GM21737 (cell line): ENCODE data around the gene KCNH2.

Experiments used
- ATAC-seq: cut with Tn5 transposase; IDR thresholded peaks from one replicate; pipeline ENCODE4 v1.9.1; 2021; ENCODE audit warnings: mild to moderate bottlenecking, moderate library complexity; ENCODE audit not compliant: unreplicated experiment

Gene KCNH2

GRCh38 chr7:150996376-150997074, 18.4 kb upstream of the KCNH2 start:
- ATAC-seq = no peak

- no peak for ATAC-seq
Measured at GRCh38 chr7:150994838-150995510, 16.9 kb upstream of the KCNH2 start.

DNA sequence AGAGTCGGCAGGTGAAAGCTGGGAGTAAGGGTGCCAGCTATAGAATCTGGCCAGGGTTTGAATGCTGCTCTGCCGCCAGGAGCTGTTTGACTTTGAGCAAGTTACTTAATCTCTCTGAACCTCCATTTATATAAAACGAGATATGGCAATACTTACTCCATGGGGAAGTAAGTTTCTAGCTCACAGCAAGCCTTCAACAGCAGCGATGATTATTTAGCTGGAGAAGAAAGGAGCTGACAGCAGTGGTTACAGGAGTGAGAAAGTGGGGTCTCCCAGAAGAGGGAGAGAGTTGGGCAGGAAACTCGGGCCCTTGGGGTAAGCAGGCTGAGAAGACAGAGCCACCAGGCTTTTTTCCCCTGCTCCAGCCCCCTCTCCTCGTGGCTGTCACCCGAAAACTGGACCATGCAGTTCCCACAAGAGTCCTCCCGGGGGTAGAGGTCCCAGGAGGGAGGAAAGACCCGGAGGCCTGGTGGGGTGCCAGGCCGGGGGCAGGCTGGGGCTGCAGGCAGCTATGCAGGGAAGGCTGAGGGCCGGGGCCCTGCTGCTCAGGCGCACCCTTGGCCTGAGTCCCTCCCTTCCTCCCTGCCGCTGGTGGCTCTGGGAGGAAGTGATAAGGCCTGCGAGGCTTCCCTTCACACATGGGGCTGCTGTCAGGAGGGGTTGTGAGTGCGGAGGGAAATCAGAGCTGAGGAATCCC, 16.2 kb upstream of the KCNH2 start:
- ATAC-seq = no peak

GRCh38 chr7:150993511-150993910, 15.4 kb upstream of the KCNH2 start:
- no peak for ATAC-seq

- ATAC-seq = no peak
Measured at GRCh38 chr7:150992833-150993302, 14.7 kb upstream of the KCNH2 start.

DNA sequence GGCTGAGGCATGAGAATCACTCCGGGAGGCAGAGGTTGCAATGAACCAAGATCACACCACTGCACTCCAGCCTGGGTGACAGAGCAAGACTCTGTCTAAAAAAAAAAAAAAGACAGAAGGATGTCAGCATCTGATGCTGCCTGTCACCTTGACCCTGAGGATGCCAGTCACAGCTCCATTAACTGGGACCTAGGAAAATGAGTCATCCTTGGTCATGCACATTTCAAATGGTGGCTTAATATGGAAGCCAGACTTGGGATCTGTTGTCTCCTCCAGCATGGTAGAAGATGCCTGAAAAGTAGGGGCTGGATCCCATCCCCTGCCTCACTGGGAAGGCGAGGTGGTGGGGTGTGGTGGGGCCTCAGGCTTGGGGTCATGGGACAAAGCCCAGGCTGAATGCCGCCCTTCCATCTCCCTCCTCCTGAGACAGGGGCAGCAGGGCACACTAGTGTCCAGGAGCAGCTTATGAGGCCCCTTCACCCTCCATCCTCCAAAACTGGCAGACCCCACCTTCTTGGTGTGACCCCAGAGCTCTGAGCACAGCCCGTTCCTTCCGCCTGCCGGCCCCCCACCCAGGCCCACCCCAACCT, 14.0 kb upstream of the KCNH2 start:
- no peak for ATAC-seq

- ATAC-seq = no peak
Measured at GRCh38 chr7:150990416-150991186, 12.5 kb upstream of the KCNH2 start, which contains the start of gene NOS3. Gene NOS3, plus strand, starts transcription at chr7:150991017. Its CDS starts 2,787 bp downstream, at chr7:150993804.

- no peak for ATAC-seq
Measured at GRCh38 chr7:150989456-150989855, 11.3 kb upstream of the KCNH2 start.

DNA sequence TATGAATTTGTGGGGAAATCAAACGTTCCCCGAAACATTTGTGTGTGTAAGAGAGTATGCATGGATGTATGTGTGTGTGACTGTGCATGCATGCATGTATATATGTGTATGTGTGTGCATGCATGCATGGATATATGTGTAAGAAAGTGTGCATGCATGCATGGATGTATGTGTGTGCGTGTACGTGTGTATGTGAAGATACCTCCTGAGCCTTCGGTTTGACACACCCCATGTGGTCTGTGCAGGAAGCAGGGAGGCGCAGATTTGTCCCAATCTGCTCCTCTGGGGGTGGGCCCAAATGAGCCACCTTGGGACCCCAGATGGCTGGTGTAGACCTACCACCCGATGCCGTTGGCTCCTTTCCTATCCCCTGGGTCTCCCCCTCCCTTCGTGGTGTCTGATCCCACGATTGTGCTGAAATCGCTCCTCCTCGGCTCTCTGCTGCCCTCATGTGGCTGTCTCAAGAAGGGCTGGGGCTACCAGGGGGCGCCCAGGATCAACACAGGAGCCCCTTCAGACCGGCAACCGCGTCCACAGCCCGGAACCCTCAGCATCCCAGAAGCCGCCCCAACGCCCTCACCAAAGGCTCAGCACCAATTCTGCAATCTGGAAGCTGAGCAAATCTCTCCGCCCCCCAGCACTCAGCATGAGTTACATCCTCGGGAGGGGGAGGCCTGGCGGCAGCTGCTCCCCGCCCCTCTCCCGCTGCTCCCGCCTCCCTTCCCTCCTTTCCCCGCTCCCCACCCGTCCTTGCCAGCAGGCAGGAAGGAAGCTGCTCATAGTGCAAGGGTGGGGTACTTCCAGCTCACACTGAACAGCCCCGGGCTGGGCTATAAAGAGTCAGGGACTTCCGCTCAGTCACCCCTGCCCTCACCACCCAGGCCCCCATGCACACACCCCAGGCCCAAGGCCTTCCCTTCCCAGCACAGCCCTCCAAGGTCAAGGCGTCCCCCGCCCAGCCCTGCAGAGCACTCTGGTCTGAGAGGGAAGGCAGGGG, 10.4 kb upstream of the KCNH2 start:
- no peak for ATAC-seq

DNA sequence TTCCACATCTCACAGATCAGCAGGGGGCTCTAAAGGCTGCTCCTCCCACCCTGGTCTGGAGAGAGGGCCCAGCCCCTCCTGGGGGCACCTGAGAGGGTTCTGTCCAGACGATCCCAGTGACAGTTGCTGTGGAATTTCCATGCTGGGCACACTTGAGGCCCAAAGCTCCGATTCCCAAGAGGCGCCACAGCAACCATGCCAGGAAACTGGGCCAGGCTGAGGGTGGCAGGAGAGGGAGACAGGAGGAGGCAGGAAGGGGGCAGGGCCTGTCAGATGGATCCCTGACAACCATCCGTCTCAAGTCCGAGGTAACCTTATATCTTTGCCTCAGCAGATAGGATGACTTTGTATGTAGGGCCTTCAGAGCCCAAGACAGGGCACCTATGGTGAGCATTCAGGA, 8.4 kb upstream of the KCNH2 start:
- ATAC-seq = no peak

DNA sequence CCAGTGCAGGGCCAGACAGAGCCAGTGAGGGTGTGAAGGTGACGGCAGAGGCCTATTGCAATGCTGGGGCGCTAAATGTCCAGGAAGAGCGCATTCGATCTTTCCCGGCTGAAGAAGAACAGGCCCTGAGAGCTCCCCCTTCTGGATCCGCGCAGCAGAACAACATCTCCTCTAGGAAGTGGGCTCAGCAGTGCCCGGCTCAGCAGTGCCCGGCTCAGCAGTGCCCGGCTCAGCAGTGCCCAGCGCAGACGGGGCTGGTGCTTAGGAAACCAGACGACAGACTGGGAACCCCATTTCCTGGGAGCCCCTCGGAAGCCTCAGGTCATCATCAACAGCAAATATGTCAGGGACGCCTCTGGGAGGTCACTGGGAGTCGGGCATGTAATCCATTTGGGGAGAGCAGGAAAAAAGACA, 8.0 kb upstream of the KCNH2 start:
- no peak for ATAC-seq

DNA sequence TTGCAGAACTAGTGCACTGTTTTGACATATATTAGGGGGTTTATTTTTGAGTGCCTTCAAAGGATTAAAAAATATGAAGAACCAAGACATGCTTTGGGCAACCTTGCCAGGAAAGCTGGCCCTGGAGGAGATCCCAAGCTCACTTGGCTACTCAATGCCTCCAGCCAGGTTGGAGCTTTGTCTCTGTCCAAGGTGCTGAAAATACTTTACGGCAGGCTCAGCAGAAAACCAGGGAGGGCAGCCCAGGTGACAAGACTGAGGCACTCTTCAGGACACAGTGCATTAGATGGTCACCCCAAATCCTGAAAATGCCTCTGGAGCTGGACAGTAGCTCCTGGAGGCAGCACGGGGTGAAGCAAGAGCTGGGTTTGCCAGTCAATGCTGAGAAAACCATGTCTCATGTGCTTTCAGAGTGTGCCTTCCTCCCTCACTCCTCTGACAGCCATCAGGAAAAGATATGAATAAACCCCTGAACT, 5.8 kb upstream of the KCNH2 start:
- ATAC-seq = no peak

DNA sequence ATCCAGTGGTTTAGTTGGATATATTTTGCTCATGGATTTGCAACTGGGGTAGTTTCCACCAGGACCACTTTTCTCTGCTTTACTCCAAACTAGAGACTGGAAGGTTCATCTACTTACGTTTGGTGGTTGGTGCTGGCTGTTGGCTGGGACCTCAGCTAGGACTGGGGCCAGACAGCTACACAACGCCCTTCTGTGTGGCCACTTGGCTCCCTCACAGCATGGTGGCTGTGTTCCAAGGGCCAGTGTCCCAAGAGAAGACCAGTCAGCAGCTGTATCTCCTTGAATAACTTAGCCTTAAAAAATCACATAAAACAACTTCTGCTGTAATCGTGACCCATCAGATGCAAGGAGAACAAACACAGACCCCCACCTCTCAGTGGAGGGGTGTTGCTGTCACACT, 4.2 kb upstream of the KCNH2 start:
- no peak for ATAC-seq

- no peak for ATAC-seq
Measured at GRCh38 chr7:150981644-150982043, 3.5 kb upstream of the KCNH2 start.

DNA sequence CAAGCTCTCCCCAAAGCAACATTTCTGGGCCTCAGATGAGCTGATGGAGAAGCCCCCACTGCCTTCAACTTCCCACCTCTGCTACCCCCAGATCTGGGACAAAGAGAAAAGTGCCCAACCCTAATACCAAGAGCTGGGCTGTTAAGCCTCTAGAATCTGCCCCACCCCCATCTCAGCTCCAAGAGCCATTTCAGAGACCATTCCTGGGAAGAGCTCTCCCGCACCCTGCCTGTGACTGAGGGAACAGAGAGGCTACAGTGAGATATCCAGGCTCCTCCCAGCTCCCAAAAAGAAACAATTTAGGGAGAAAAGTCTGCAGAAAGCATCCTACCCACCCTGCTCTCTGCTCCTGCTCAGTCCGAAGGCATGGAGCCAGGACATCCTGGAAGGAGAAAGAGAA, 2.5 kb upstream of the KCNH2 start:
- no peak for ATAC-seq

- ATAC-seq = no peak
Measured at GRCh38 chr7:150979713-150980390, 1.7 kb upstream of the KCNH2 start.

DNA sequence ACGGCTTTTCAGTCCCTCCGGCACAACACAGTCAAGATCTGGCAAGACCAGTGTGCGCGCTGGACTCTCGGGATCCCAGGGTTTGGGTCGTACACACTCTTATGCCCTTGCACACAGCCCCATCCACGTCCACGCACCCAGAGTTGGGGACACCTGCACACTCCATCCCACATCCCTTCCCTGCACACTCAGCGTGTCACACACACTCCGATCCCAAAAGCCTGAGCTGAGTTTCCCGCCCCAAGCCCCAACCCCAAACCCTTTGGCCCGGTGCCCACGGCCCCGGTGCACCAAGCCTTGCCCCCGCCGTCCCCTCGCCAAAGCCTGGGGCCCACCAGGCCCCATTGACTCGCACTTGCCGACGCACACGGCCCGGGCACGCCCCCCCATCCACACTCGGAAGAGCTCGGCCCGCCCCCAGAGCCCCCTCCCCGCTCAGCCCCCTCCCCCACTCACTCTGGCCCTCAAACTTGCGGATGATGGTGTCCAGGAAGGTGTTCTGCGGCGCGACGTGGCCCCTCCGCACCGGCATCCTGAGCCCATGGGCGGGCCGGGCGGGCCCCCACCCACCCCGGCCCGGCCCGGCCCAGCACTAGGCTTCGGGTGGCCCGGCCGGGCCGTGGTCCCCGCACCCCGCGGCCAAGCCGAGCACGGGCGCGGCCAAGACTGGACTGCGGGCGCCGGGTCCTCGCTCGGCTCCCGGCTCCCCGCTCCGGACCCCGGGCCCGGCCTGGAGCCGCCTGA, 567 bp downstream of the KCNH2 start:
- ATAC-seq = no peak
